Retina (tissue), 1 donor: ENCODE data around the gene DPY19L3.
A peak's percentile ranks its signal among the peaks of the same experiment; 100 is the strongest.
"Not testable (repeated sequence)": the region's sequence is repeated elsewhere in the genome, so short reads cannot be mapped to it uniquely, and the experiment has no call there.

ENCODE experiments used
- DNase-seq: peaks from one replicate; pipeline ENCODE4 v3.0.0-alpha.2; 2016

Gene DPY19L3

DNA sequence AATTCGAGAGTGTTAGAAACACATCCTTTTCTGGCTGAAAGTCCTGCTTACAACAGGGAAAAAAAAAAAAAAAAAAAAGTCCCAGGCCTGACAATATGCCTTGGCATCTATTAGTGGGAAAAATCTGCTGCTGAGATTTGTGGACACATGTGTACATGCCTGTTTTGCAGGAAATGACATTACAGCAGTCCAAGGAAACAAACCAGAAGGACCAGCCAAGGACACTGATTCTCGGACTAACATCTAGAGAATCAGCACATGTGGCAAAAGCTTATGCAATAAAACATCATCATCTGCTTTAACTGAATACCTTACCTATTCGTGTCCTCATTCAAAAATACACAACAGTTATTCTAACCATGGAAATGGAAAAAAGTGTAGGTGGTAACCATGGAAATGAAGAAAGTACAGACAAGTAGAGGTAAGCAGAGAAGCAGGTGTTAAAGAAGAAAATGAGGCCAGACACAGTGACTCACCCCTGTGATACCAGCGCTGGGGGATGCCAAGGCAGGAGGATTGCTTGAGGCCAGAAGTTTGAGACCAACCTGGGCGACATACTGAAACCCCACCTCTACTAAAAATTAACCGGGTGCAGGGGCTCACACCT lies 9.4 kb upstream of the DPY19L3 start:
- no peak for DNase-seq

DNA sequence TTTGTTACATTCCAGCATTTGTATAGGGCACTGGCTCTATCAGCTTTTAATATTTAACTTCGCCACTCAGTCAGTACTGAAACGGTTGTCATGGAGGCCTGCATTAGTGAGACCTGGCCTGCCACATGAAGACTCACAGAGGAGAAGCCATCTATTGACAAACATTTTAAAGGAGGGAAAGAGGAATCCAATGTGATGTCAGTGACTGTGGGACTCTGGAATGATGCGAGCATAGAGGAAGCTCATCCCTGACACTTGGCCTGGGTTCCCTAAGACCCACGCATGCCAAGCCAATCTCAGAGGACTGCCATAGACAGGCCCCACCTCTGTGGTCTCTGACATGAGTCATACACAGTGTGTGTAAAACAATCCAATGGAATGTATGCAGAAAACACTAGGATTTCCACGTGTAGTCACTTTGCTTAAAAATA lies 7.9 kb upstream of the DPY19L3 start:
- no peak for DNase-seq

DNA sequence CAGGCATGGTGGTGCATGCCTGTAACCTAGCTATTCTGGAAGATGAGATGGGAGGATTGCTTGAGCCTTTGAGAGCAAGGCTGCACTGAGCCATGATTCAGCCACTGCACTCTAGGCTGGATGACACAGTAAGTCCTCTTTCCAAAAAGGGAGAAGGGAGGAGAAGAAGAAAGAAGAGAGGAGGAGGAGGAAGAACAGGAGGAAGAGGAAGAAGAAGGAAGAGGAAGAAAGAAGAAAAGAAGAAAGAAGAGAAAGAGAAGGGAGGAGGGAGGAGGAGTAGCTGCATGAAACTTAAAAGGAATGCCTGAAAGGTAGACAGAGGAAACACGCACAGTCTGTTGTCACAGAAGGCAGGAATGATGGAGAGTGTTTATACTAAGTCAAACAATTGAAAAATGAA lies 3.6 kb upstream of the DPY19L3 start:
- DNase-seq: no peak

DNA sequence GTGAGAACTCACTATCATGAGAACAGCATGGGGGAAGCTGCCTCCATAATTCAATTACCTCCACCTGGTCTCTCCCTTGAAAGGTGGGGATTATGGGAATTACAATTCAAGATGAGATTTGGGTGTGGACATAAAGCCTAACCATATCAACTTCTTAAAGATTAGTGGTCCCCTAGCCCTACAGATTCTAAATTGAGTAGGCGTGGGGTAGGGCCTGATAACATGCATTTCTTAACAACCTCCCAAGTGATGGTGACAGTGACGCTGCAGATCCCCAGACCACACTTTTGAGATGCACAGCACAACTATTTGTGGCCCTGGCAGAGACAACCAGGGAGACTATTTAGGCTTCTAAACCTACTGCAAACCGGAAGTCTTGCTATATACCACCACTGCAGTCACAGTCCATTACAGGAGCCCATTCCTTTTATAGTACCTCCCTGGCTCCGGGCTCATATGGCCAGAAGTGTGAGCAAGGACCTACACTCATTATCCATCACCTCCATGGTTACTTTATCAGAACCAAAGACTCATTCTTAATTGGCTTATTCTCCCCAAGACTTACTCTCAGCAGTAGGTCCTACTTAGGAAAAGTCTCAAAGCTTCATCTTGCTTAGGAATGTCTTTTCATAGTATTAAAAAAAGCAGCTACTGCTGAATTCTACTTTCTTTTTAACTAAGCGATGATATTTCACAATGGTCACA lies 2.1 kb upstream of the DPY19L3 start:
- no peak for DNase-seq

DNA sequence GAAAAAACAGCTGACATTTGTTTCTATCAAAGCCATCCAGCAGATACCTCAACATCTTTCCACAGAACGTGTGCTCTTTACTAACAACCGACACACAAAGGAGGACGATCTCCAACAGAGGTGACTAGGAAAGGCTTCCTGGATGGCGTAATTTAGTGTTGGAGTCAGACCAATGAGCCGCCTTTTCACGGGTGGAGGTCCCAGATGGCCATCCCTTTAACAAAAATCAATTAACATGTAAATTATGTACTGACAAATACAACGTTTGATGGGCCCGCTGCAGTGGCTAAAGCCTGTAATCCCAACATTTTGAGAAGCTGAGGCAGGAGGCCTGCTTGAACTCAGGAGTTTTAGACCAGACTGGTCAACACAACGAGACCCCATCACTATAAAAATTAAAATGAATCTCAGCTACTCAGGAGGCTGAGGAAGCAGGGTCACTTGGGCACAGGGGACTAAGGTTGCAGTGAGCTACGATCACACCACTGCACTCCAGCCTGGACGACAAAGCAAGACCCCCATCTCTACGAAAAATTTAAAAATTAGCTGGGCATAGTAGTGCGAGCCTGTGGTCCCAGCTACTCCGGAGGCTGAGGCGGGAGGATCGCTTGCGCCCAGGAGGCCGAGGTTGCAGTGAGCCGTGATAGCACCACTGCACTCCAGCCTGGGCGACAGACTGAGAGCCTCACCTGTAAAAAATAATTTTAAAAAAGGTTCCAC lies 1.2 kb upstream of the DPY19L3 start:
- DNase-seq: peak; percentile 21

DNA sequence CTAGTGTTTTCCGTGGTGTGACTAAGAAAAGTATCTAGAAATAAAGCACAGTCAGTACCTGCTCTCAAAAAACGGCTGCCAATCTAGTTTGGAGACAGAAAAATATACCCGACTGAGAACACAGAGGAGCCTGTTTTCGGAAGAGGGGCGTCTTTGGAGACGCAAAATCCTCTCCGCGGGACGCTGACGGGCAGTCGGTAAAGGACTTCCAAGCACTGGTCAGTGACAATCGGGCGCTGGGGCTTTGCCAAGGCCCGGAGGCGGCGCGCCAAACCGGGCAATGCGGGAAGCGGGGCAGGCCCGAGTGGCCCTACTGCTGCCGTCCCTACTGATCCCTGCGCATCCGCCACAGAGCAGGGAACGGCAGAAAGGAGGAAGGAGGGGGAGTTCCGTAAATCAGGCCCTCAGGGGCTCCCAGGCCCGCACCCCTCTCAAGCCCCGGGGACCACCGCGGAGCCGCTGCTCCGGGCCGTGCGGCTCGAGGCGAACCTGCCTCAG lies 588 bp upstream of the DPY19L3 start:
- DNase-seq: no peak

DNA sequence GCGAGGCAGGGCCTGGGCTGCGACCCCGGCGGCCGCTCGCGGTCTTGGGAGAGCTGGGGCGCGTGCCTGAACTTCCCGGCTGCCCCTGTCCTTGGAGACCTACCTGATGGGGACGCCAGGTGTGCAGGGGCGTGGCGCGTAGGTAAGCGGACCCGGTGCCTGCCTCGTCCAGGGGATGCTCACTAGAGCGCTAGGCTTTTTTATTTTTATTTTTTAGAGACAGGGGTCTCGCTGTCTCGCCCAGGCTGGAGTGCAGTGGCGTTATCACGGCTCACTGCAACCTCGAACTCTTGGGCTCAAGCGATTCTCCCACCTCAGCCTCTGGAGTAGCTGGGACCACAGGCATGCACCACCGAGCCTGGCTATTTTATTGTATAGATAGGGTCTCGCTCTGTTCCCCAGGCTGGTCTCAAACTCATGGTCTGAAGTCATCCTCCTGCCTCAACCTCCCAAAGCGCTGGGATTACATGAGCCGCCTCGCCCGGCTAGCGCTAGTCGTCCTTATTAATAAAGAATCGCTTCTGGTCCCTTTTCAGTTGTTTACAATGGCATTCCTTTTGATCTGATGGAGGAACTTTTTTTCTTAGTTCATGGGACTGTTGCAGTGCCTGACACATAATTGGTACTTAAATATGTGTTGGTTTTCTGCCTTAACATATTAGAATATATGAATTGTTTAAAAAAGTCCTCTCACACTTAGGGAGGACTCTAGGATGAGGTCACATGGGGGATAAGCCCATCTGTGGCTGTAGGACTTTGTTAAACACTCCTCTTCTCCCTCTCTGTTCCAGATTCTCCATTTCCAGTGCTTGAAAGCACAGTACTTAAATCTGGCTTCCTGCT lies 812 bp downstream of the DPY19L3 start:
- DNase-seq: peak; percentile 66

DNA sequence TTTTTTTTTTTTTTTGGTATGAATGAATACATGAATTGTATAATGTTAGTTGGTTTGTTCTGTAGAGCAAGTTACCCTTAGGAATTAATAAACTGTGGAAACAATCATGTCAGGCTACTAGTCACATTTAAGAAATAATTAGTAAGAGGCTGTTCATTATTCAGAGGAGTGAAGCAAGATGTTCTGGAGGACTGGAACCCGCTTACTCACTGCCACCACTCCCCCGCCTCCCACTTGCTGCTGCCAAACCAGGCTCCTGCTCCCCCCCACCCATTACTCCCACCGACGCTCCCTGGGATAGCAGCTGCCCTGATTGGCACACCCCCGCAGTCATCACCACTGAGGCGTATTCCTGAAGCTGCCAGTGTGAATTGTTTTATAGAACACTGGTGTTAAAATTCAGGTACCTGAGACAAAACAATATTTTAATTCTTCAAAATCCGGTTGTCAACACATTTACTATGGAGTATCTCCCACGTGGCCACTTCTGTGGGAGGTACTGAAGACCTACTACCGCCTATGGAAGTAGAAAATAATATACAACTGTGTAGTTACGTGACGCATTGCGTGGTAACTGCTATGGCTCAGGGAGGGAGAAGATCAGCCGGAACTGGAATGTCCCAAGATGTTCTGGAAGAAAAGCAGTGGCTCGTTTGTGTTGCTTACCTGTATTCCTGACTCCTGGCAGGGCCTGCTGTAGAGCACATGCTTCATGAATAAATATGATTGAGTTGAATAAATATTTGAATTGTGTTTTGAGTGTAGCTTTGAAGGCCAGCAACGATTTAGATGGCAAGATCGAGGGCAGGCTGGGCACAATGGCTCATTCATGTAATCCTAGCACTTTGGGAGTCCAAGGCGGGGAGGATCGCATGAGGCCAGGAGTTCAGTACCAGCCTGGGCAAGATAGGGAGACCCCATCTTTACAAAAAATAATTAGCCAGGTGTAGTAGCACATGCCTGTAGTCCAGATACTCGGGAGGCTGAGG lies 1.7 kb downstream of the DPY19L3 start:
- DNase-seq: no peak

DNA sequence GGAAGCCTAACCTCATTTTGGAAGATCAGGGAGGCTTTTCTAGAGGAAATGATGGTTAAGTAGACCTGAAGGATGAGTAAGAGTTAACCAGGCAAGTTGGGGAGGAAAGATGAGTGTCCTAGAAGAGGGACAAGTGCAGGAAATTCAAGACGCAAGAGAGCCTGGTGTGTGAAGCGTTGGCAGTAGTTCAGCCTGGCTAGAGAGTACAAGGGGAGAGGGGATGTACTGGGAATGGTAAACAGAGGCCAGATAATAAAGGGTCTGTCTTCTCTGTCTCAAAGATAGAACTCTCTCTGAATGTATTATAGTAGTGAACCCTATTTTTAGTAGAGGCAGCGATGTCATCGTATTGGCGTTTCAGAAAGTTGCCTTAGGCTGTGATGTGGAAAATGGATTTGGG lies 9.7 kb downstream of the DPY19L3 start:
- DNase-seq: no peak

DNA sequence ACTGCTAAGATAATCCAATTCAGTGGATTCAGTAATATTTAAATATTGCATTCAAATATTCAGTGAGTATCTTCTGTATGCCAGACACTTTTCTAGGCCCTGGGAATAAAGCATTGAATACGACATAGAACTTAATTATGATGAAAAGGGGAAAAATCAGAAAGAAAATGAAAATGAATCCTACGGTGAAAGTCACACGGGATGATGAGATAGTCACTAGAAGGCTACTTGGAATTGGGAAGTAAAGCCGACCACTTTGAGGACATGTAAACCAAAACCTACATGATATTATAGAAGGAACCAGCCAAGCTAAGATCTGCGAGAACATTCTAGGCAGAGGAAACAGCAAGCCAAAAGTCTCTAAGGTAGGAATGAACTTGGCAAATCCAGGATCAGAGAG lies 10.1 kb downstream of the DPY19L3 start:
- DNase-seq: no peak

DNA sequence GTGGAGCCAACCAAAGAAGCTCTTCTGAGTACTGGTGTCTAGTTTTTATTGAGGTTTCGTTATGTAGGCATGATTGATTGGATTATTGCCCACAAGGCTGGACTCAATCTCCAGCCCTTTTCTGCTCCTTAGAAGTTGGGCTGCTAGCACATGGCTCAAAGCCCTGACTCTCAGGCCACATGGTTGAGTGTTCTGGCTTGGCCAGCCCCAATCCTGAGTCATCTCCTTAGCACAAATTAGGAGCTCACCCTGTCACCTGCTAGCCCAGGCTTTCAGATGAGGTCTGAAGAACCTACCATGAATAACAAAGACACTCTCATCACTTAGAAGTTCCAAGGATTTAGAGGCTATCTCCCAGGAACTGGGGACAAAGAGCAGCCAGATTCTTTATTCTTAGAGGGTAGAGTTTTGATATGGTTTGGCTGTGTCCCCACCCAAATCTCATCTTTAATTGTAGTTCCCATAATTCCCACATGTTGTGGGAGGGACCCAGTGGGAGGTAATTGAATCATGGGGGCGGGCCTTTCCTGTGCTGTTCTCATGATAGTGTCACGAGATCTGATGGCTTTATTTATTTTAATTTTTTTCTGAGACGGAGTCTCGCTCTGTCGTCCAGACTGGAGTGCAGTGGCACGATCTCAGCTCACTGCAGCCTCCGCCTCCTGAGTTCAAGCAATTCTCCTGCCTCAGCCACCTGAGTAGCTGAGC lies 11.3 kb downstream of the DPY19L3 start:
- DNase-seq: no peak

DNA sequence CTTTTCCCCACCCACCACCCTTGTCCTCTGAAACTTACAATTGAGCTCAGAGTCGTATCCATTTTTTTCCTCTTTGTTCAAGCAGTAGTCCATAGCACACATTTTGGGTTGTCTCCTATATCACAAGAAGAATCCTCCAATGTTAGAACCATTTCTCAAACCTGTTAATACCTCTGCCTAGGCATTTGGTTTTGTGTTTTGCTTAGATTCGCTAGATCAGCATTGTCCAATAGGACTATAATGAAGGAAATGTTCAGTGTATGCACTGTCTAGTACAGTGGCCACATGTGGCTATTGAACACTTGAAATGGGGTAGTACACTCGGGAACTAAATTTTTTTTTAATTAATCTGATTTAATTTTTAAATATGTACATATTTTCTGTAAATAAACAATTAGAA lies 12.6 kb downstream of the DPY19L3 start:
- no peak for DNase-seq

DNA sequence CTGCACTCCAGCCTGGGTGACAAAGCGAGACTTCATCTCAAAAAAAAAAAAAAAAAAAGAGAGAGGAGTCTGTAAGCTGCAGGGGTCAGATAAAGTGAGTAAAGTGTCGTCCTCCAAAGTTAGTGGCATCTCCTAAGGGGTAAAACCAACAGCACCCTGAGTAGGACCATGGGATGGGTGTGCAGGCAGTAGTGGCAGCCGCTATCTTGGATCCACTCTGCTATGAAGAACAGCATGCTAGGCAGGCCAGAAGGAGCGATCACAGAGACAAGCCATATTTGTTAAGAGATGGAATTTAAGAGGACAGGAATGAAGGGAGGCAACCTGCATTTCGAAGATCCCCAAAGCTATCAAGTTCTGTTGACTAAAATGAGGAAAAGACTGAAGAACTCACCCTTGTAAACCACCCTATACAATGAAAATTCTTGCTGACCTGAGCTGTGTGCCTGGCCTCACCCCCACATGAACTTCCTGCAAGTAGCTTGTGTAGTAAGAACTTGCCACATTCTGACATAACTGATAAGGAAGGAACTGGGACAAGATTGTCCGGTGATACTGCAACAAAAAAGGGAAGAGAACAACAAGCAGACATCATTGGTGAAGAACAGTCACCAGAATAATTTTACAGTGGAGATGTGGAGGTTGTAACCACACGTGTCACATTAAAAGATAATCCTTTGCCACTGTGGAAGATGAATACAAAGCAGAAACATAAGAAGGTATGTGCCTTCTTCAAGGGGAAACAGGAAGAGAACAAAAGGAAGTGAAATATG lies 16.2 kb downstream of the DPY19L3 start:
- DNase-seq: no peak

DNA sequence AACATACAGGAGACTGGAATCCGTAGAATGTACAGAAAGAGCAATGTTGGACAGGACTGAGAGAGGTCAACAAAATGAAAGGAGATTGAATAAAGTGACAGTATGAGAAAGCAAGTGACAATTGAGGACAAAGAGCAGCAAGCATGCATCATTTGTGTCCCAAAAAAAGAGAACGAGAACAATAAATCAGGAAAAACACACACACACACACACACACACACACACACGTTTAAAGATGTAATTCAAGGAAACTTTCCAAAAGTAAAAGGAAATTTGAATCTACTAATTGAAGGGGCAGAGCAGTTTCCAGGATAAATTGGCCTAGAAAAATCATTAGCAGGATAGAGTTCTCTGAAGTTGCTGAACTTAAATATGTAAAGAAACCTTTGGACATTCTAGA lies 16.9 kb downstream of the DPY19L3 start:
- DNase-seq: no peak

DNA sequence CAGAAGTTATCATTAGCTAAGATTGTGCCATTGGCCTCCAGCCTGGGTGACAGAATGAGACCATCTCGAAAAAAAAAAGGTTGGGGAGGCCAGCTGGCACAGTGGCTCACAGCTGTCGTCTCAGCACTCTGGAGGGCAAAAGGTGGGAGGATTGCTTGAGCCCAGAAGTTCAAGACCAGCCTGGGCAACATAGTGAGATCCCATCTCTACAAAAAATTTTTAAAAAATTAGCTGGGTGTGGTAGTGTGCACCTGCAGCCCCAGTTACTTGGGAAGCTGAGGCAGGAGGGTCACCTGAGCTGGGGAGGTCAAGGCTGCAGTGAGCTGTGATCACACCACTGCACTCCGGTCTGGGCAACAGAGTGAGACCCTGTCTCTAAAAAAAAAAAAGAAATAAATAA lies 18.4 kb downstream of the DPY19L3 start:
- DNase-seq: not testable (repeated sequence)

DNA sequence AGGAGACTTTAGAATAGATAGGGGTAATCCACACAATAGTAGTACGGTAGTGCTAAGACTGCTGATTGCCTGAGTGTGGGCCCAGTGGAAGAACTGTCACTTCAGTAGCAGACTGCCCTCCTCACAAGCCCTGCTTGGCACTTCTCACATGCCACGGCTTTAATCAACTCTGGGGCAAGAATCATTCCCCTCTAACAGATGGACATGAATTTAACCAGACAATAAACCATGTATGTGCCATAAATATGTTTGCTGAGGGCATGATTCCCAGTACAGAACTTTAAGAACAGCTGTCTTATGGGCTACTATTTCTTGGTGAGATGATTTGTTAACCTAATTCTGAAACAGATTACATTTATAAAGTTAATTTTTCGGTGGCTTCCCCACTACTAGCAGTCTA lies 22.0 kb downstream of the DPY19L3 start:
- DNase-seq: no peak

DNA sequence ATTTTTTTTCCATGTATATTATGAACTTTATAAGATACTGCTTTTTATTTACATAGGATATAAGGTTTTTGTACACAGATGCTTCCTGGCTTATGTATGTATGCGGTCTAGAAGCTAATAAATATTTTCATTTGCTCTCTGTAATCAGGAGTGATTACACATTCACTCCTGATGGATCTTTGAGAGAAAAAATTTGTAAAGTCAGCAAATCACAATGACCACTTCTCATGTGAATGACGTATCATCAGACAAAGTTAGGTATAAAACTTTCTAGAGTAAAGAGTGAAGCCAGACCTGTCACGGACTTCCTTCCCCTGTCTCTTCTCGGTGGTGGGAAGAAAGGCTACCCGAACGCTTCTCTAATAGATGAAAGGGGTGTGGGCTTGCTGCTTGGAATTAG lies 31.1 kb downstream of the DPY19L3 start:
- no peak for DNase-seq

DNA sequence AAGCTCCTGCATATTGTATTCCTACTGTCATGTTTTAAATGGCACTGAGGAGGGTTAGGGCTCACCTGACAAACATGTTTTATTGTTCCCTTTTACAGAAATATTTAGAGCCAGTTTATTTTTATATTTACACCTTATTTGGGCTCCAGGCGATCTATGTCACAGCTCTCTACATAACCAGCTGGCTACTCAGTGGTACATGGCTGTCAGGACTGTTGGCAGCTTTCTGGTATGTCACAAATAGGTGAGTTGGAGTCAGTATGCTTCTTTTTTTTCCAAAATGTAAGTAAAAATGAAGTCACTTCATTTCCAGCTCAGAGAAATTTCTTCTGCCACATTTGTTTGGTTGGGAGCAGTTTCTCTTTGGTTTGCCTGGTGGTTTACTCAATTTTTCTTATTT lies 31.5 kb downstream of the DPY19L3 start:
- no peak for DNase-seq

DNA sequence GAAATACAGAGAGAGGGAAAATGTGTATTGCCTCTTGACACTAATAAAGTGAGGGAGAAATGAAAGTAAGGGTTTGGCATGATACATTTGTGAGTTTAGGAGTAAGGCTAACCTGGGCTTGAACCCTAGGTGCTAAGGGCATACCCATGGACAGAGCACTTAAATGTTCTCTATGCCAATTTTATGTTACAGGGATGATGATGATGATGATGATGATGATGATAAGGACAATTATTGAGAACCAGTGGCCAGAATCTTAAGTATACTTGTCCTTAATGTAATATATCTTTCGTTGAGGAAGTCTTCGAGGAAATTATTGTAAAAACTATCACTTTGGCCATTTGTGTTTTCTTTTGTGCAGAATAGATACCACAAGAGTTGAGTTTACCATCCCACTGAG lies 33.2 kb downstream of the DPY19L3 start:
- no peak for DNase-seq

DNA sequence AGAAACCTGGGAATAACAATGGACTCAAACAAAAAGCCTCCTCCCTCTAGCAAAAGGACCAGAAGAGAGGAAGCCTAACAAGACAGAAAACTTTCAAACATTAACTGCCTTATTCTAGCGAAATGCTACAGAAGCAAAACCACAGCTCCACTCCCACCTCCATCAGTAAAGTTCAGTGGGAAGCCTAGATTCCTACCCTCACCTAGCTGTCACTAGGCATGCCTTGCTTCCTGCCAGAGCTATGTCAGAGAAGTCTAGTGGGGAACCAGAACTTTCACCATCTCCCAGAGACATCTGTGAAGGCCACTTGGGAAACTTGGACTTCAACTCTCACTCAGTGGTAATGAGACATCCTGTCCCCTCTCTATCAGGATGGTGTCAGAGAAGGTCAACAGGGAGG lies 37.1 kb downstream of the DPY19L3 start:
- DNase-seq: no peak
